SK-N-SH (cell line): Measurements from ENCODE around the gene RGS14. TPM values are rescaled to one million over a fixed set of nuclear protein-coding genes. Genes with fewer than 3 reads are reported as not detected.

ENCODE experiments used
- CTCF ChIA-PET: fragments of 300-600, 350-600 bp; formaldehyde crosslinking; extraction: SDS; loops from one replicate; lab custom pipeline; 2021; lab: Yijun Ruan, JAX
- POLR2A ChIA-PET: fragments of 350-600 bp; sonication (Branson Sonifier 250); formaldehyde crosslinking; extraction: SDS; loops from one replicate; lab custom pipeline; 2020; ENCODE audit warnings: antibody characterized with exemption, inconsistent platforms; lab: Yijun Ruan, JAX
- DNase-seq: peaks from one replicate; pipeline ENCODE4 v3.0.0; 2012
- H2AFZ ChIP-seq: fragments of 200-600 bp; sonication (generic); 2 replicates; pipeline ENCODE4 v1.8.1; 2016; ENCODE audit warnings: antibody characterized with exemption, mild to moderate bottlenecking, low read depth
- H3F3A ChIP-seq: fragments of 200-600 bp; sonication (generic); replicated peaks from 2 replicates; pipeline ENCODE3; 2016; ENCODE audit warnings: antibody characterized with exemption, mild to moderate bottlenecking; ENCODE audit not compliant: insufficient read depth
- H3K27ac ChIP-seq, 2 experiments: fragments of 200-500 bp in 1 of 2; fragments of 200-600 bp in 1 of 2; sonication (Bioruptor generic) in 1 of 2; sonication (generic), shearing (Covaris generic) in 1 of 2; 2 replicates each; pipeline versions ENCODE4 v1.5.1 to v1.6.1; 2014 to 2016; ENCODE audit warnings: low read depth in 2 of 2, inconsistent platforms in 1 of 2, low read length in 1 of 2, mild to moderate bottlenecking in 1 of 2, mixed read lengths in 1 of 2
- H3K27me3 ChIP-seq: fragments of 200-600 bp; sonication (generic), shearing (Covaris generic); 2 replicates; pipeline ENCODE4 v1.6.1; 2016; ENCODE audit warnings: mixed run types; ENCODE audit not compliant: insufficient read depth
- H3K36me3 ChIP-seq, 2 experiments: fragments of 200-500 bp in 1 of 2; fragments of 200-600 bp in 1 of 2; sonication (Bioruptor generic) in 1 of 2; sonication (generic) in 1 of 2; replicated peaks in 1 of 2; 2 replicates each; pipeline versions ENCODE3 to v1.5.1; 2014 to 2016; ENCODE audit warnings: low read length in 1 of 2, mild to moderate bottlenecking in 1 of 2; ENCODE audit not compliant: insufficient read depth in 2 of 2, control insufficient read depth in 1 of 2
- H3K4me1 ChIP-seq, 2 experiments: fragments of 200-500 bp in 1 of 2; fragments of 200-600 bp in 1 of 2; sonication (Bioruptor generic) in 1 of 2; sonication (generic), shearing (Covaris generic) in 1 of 2; 2 replicates each; pipeline versions ENCODE4 v1.5.1 to v1.6.1; 2014 to 2016; ENCODE audit warnings: low read depth in 1 of 2, low read length in 1 of 2, mixed run types in 1 of 2; ENCODE audit not compliant: insufficient read depth in 2 of 2, control insufficient read depth in 1 of 2
- H3K4me2 ChIP-seq: fragments of 200-600 bp; sonication (generic), shearing (Covaris generic); 2 replicates; pipeline ENCODE4 v1.6.1; 2017; ENCODE audit warnings: mixed run types
- H3K4me3 ChIP-seq, 2 experiments: fragments of 200-500 bp in 1 of 2; fragments of 200-600 bp in 1 of 2; sonication (Bioruptor generic) in 1 of 2; sonication (generic), shearing (Covaris generic) in 1 of 2; 2 replicates each; pipeline versions ENCODE4 v1.5.1 to v1.8.1; 2014 to 2016; ENCODE audit warnings: low read depth in 2 of 2, inconsistent platforms in 1 of 2, low read length in 1 of 2, mild to moderate bottlenecking in 1 of 2, mixed read lengths in 1 of 2, moderate library complexity in 1 of 2
- H3K79me2 ChIP-seq: fragments of 200-600 bp; sonication (generic); 2 replicates; pipeline ENCODE4 v1.8.1; 2017; ENCODE audit warnings: mild to moderate bottlenecking; ENCODE audit not compliant: insufficient read depth
- H3K9ac ChIP-seq: fragments of 200-600 bp; sonication (generic); 2 replicates; pipeline ENCODE4 v1.6.1; 2017; ENCODE audit warnings: mixed run types
- H3K9me2 ChIP-seq: fragments of 200-600 bp; sonication (generic); 2 replicates; pipeline ENCODE4 v1.6.1; 2017; ENCODE audit warnings: mixed run types
- H3K9me3 ChIP-seq: fragments of 200-600 bp; sonication (generic); 2 replicates; pipeline ENCODE4 v1.6.1; 2017; ENCODE audit warnings: mixed run types, mild to moderate bottlenecking, moderate library complexity
- H4K20me1 ChIP-seq: fragments of 200-600 bp; sonication (generic); 2 replicates; pipeline ENCODE4 v1.6.1; 2017; ENCODE audit warnings: mild to moderate bottlenecking, mixed run types; ENCODE audit not compliant: insufficient read depth
- CHD2 ChIP-seq: fragments of 150-350 bp; IDR thresholded peaks from 2 replicates; pipeline ENCODE4 v1.6.1; 2018; ENCODE audit warnings: low read length; ENCODE audit not compliant: partially characterized antibody
- CTCF ChIP-seq: fragments of 200-600 bp; sonication (generic); IDR thresholded peaks from 2 replicates; pipeline ENCODE4 v1.6.1; 2017; ENCODE audit warnings: antibody characterized with exemption, mild to moderate bottlenecking, moderate library complexity
- EP300 ChIP-seq, 2 experiments: IDR thresholded peaks; 2 replicates each; pipeline versions ENCODE4 v1.4.0 to v1.6.1; 2012; ENCODE audit warnings: borderline replicate concordance in 1 of 2, low read depth in 1 of 2, low read length in 1 of 2
- FOSL2 ChIP-seq: IDR thresholded peaks from 2 replicates; pipeline ENCODE4 v1.4.0; 2012; ENCODE audit warnings: low read depth, mild to moderate bottlenecking, moderate library complexity, borderline replicate concordance
- FOXJ3 ChIP-seq: sonication (generic); formaldehyde crosslinking; IDR thresholded peaks from 2 replicates; pipeline ENCODE4 v1.5.1; 2020; ENCODE audit warnings: mild to moderate bottlenecking, missing genetic modification reagents
- GABPA ChIP-seq: IDR thresholded peaks from 2 replicates; pipeline ENCODE4 v1.4.0; 2012; ENCODE audit warnings: low read depth, mild to moderate bottlenecking
- JUND ChIP-seq: IDR thresholded peaks from 2 replicates; pipeline ENCODE4 v1.4.0; 2012
- MAX ChIP-seq: IDR thresholded peaks from 2 replicates; pipeline ENCODE4 v1.4.0; 2012; ENCODE audit warnings: low read depth
- MXI1 ChIP-seq: IDR thresholded peaks from 2 replicates; pipeline ENCODE4 v1.6.1; 2012; ENCODE audit warnings: mild to moderate bottlenecking, low read depth, low read length, improper control_type of control experiment
- NFIC ChIP-seq: IDR thresholded peaks from 2 replicates; pipeline ENCODE4 v1.4.0; 2012; ENCODE audit warnings: borderline replicate concordance
- PBX3 ChIP-seq: IDR thresholded peaks from 2 replicates; pipeline ENCODE4; 2012
- RAD21 ChIP-seq: IDR thresholded peaks from 2 replicates; pipeline ENCODE4 v1.6.1; 2012; ENCODE audit warnings: mild to moderate bottlenecking, low read length
- SIN3A ChIP-seq: IDR thresholded peaks from 2 replicates; pipeline ENCODE4 v1.6.1; 2012; ENCODE audit warnings: low read depth, mild to moderate bottlenecking, low read length, moderate library complexity, borderline replicate concordance
- TCF12 ChIP-seq: IDR thresholded peaks from 2 replicates; pipeline ENCODE4 v1.4.0; 2012
- YY1 ChIP-seq: IDR thresholded peaks from 2 replicates; pipeline ENCODE4 v1.4.0; 2012; ENCODE audit warnings: low read depth, mild to moderate bottlenecking
- ZBTB33 ChIP-seq: IDR thresholded peaks from 2 replicates; pipeline ENCODE4 v1.4.0; 2012; ENCODE audit warnings: low read depth, borderline replicate concordance
- WGBS: methylation state at CpG from one replicate; pipeline ENCODE4 v1.1.6; 2017; ENCODE audit warnings: low lambda C conversion rate; 5-methylcytosine and 5-hydroxymethylcytosine counted together
- polyA plus RNA-seq, 3 experiments: library from polyadenylated mRNA; depleted of rRNA; stranded (reverse); fragments of >200 nt; gene quantifications; 2 replicates each; pipeline ENCODE4 v1.2.3, GENCODE V29; 2012

The RGS14 gene
- polyA plus RNA-seq, 1 of the 3 experiments (the other 2 are of a cell fraction), result 26.5 TPM

GRCh38 chr5:177347699-177348098 is 10.0 kb upstream of the RGS14 start:
- Histone ChIP-seq H2AFZ (no peak overlapping the region), H3K9me2 (no peaks in the 10 kb centered on the region), H3K4me1 (peaks cover 5 to 23% of the 10 kb centered on the region in 2 experiments; a peak in 3 of 4 replicates), H3K4me3 (no peak overlapping the region), H3K27ac (no peak overlapping the region), H4K20me1 (peaks cover 15% of the 10 kb centered on the region; the same call in 1 of the 2 replicates), H3K4me2 (no peak overlapping the region), H3F3A (no peaks in the 10 kb centered on the region), H3K9me3 (no peaks in the 10 kb centered on the region), H3K79me2 (peaks cover 88% of the 10 kb centered on the region), H3K27me3 (no peaks in the 10 kb centered on the region), H3K9ac (no peak overlapping the region), H3K36me3 (peaks cover 16 to 30% of the 10 kb centered on the region in 2 experiments)
- DNase-seq, result no peak
- POLR2A ChIA-PET, result no interaction called here
- CTCF ChIA-PET, result interaction anchor here (1.0 kb wide), 1 partner anchor 11 kb away, joined by 3 read pairs; no protein-coding TSS in a partner anchor
- WGBS, result 93% methylated on average over 4 of the region's 4 CpGs
- TF ChIP-seq MAX, result no peak
- no peak for TF ChIP-seq ZBTB33
- TF ChIP-seq EP300 (IDR thresholded peaks at IDR 0.05; ENCODE audit: borderline replicate concordance in 1 of 2, low read depth in 1 of 2, low read length in 1 of 2), result no peak
- TF ChIP-seq SIN3A, result no peak
- TF ChIP-seq NFIC, result no peak
- no peak for TF ChIP-seq TCF12
- TF ChIP-seq RAD21, result no peak
- TF ChIP-seq FOSL2, result no peak
- no peak for TF ChIP-seq JUND
- no peak for TF ChIP-seq CHD2

GRCh38 chr5:177349362-177349647 is 8.4 kb upstream of the RGS14 start:
- Histone ChIP-seq H3K9me2 (no peaks in the 10 kb centered on the region), H3K27me3 (no peaks in the 10 kb centered on the region), H3K27ac (no peak overlapping the region), H3K9ac (no peak overlapping the region), H3K4me2 (peak overlapping the region; percentile 92), H3K4me1 (peaks cover 5 to 23% of the 10 kb centered on the region in 2 experiments; a peak in 3 of 4 replicates), H3K79me2 (peaks cover 72% of the 10 kb centered on the region), H3K9me3 (no peaks in the 10 kb centered on the region), H2AFZ (no peak overlapping the region), H3K36me3 (peaks cover 16 to 29% of the 10 kb centered on the region in 2 experiments), H3F3A (no peaks in the 10 kb centered on the region), H3K4me3 (peak overlapping the region in 1 of 2 experiments; percentile 48; a peak in 2 of 4 replicates), H4K20me1 (peaks cover 12% of the 10 kb centered on the region; the same call in 1 of the 2 replicates)
- ChIA-PET POLR2A (no interaction called here), CTCF (interaction anchor here (1.3 to 1.4 kb wide), 2 partner anchors 13 to 33 kb away, joined by 3 to 4 read pairs; no protein-coding TSS in a partner anchor)
- no peak for TF ChIP-seq MXI1
- TF ChIP-seq CTCF, result no peak
- no peak for TF ChIP-seq PBX3
- no peak for TF ChIP-seq NFIC
- TF ChIP-seq YY1, result no peak
- TF ChIP-seq GABPA, result no peak
- no peak for TF ChIP-seq FOXJ3 (CRISPR knock-in tag)
- TF ChIP-seq TCF12, result no peak
- DNase-seq, result no peak
- 46% methylated on average over 3 of the region's 3 CpGs for WGBS
